NOMO-1 treated with DMSO at 0.1 percent for 48 hours (cell line): ENCODE data around the gene TWSG1.
"Not testable (repeated sequence)": the region's sequence is repeated elsewhere in the genome, so short reads cannot be mapped to it uniquely, and the experiment has no call there.

ENCODE experiments used
- DNase-seq: peaks from one replicate; lab custom pipeline; 2025; ENCODE audit not compliant: unreplicated experiment; lab: John Stamatoyannopoulos, UW

TWSG1 gene

DNA sequence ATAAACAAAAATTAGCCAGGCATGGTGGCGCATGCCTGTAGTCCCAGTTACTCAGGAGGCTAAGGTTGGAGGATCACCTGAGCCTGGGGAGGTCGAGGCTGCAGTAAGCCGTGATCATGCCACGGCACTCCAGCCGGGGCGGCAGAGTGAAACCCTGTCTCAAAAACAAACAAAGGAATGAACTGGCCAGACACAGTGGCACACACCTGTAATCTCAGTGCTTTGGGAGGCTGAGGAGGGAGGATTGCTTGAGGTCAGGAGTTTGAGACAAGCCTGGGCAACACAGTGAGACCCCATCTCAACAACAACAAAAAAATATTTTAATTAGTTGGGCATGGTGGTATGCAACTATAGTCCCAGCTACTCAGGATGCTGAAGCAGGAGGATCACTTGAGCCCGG is 116.3 kb downstream of the TWSG1 start:
- DNase-seq, result not testable (repeated sequence)
